HuH-7 (cell line): ENCODE results near the gene LITAF.

Experiments used
- DNase-seq: peaks from one replicate; pipeline ENCODE4 v3.0.0; 2011; ENCODE audit warnings: low spot score

LITAF gene

DNA sequence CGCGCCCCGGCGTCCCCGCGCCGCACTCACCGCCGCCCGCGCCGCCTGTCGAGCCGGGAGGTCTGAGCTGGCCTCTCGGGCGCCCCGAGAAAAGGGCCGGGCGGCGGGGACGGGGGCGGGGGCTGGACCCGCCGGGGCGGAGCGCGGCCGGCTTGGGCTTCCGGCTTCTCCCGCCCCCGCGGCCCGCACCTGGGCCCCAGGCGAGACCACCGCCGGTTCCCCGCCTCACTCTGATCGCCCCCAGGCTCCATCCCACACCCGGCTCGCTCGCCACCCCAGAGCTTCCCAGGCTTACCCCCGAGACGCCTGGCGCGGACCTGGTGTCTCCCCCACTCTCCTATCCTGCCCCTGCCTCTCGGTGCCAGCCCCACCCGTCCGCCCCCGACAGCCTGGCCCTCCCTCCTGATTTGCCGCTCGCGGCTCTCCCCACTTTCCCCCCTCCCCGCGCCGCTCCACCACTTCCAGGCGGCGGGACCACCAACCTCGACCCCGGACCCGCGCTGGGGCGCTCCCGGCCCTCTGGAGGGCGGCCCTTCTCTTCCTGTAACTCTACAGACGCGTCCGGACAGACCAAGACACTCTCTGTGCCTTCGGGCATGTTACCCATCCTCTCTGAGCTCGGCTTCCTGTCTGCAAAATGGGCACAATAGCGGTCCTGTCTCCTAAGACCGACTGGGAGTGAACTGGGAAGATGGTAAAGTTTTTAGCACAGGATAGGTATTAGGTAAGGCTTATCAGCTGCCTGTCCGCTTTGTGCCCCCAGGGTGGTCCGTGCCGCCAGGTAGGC is at the start of gene LITAF:
Gene LITAF, minus strand, starts transcription at position 64 of the 787 bp plus-strand sequence. CDS start 30,189 bp downstream, outside the sequence.
- DNase-seq, result peak; percentile 57

GRCh38 chr16:11636172-11636721 is 49.5 kb upstream of the LITAF start:
- DNase-seq, result no peak

DNA sequence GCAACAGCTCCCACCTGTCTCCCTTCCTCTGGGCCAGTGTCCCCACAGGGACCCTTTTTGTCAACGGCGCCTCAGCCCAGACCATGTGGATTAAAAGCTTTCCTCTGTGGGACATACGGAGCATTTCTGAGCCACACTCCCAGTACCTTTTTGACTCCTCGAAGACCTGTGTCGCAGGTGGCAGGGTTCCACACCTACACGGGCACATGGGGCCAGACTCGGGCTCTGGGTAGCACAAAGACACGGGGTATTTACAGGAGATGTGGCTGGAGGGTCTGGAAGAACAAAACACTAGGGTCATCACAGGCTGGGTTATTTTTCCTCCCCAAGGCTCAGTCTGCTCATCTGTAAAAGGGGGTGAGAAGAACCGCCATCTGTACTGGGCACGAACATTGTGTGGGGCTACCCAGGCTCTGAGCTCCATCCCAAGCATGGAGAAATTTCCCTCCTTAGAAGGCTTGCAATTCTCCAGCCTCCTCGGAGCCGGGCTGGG is 49.0 kb upstream of the LITAF start:
- no peak for DNase-seq

DNA sequence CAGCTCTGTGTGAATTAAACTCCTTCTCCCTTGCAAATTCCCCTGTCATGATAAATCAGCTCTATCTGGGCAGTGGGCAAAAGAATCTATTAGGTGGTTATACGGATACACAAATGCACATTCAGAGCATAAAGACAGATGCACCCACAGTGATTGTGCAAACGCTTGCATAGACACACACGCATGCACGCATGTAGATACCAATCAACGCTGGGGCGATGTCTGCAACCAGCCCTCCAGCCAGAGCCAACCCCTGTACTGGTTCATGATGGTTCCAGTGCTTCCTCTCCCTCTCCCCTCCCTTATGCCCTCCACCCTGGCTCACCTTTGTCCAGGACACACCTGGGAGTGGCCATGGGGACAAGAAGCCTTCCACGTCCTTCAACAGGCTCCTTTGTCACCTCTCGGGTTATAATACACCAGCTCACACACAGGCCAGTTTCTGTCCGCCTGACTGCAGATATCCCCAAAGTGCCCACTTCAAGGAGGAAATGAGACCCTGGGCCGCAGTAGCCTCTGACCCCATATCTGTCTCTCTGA is 48.5 kb upstream of the LITAF start:
- no peak for DNase-seq

GRCh38 chr16:11634312-11634711 is 47.6 kb upstream of the LITAF start:
- no peak for DNase-seq

GRCh38 chr16:11633113-11633512 is 46.4 kb upstream of the LITAF start:
- no peak for DNase-seq

- DNase-seq, result no peak
Observed at GRCh38 chr16:11632455-11632939, 45.8 kb upstream of the LITAF start.

GRCh38 chr16:11631214-11631613 is 44.5 kb upstream of the LITAF start:
- DNase-seq, result no peak

- DNase-seq, result no peak
Observed at GRCh38 chr16:11630768-11631056, 44.0 kb upstream of the LITAF start.

DNA sequence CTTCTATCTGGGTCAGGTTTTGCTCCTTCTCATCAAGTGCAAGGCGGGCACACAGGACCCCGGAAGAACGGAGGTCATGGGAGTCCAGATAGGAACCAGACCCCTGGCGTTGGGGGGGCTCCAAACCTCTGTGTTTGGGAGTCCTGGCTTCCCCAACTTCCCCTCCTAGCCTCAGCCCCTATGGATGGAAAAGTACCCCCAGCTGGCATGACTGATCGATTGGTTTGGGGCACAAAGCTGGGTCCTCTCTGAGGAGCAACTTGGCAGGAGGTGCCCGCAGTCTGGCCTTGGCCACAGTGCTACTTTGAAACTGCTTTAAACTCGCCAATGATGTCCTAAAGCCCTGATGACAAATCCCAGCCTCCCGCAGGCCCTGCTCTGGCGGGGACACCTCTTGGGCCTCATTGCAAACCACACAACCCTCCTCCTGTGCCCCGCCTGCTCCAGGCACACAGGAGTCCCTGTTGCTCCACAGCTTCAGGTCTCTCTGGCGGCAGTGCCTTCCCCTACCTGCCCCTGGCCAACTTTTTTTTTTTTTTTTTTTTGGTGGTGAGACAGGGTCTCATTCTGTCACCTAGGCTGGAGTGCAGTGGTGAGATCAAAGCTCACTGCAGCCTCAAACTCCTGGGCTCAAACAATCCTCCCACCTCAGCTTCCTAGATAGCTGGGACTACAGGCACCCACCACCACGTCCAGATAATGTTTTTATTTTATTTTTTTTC is 43.5 kb upstream of the LITAF start:
- DNase-seq, result no peak

GRCh38 chr16:11629071-11630030 is 42.6 kb upstream of the LITAF start:
- DNase-seq, result no peak

- no peak for DNase-seq
Observed at GRCh38 chr16:11627822-11628457, 41.2 kb upstream of the LITAF start.

DNA sequence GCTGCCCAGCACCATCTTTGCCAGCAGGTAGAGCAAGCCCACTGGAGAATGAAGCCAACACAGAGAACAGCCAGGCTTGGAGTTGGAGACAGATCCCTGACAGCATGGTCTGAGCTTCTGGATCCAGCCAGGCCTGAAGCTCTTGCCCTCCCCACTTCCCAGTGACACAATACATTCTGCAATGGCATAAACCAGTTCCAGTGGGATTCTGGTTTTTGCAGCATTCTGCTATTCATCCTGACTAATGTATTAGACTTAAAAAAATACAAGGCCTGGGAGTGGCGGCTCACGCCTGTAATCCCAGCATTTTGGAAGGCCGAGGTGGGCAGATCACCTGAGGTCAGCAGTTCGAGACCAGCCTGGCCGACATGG is 40.6 kb upstream of the LITAF start:
- no peak for DNase-seq

GRCh38 chr16:11626657-11627291 is 40.1 kb upstream of the LITAF start:
- no peak for DNase-seq

DNA sequence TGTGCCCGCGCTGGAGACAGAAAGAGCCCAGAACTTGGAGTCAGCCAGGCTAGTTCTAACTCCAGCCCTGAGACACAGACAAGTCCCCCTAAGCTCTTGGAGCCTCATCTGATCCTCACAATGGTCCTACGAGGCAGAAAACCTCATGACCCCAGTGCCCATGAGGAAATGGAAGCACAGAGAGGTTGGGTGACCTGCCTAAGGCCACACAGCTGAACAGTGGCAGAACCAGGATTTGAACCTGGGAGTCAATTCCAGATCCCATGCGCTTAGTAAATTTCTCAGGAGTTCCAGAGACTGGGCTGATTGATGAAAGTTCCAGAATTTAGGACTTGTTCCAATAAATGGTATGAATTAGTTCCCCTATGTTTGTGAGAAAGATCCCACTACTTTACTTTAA is 39.0 kb upstream of the LITAF start:
- no peak for DNase-seq

GRCh38 chr16:11624636-11625607 is 38.2 kb upstream of the LITAF start:
- DNase-seq, result no peak

DNA sequence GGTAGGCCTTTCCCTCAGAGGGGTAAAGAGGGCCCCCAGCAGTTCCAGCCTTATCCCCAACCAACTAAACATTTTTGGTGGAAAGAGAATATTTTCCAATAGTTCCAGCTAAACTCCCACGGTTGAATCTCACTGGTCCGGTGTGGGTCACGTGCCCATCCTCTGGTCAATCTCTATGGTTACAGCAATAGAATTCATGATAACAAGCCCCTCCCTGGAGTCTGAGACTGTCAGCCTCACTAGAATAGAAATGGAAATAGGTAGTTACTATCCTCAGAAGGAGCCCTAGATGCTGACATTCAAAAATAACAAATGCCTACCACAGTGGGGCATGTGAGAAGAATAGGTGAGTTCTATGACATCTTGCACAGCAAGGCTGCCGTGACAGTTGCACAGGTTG is 37.5 kb upstream of the LITAF start:
- DNase-seq, result no peak

GRCh38 chr16:11621920-11622651 is 35.4 kb upstream of the LITAF start:
- no peak for DNase-seq

- DNase-seq, result no peak
Observed at GRCh38 chr16:11621539-11621919, 34.8 kb upstream of the LITAF start.
